Heart left ventricle (tissue), 16 donors: ENCODE results near the gene OXLD1. TPM values are rescaled to one million over a fixed set of nuclear protein-coding genes. Genes with fewer than 3 reads are reported as not detected.

ENCODE experiments used
- ATAC-seq, 4 donors: fragments of 200-7000 bp; cut with Tn5 transposase; one replicate each; pipeline ENCODE4 v1.9.1; 2020 to 2022; ENCODE audit warnings: moderate library complexity in 4 of 4, mild to moderate bottlenecking in 3 of 4, moderate number of reproducible peaks in 1 of 4
- DNase-seq, 5 donors: peaks; one replicate each; pipeline ENCODE4 v3.0.0-alpha.2; 2020
- H3K27ac ChIP-seq, 12 donors: fragments of 200-600 bp; sonication (generic) in 4 of 12; one replicate each; pipeline versions ENCODE4 v1.5.0 to v1.8.0; 2016 to 2022; ENCODE audit warnings: mild to moderate bottlenecking in 2 of 12
- H3K27me3 ChIP-seq, 9 donors: fragments of 200-600 bp; sonication (generic) in 2 of 9; one replicate each; pipeline versions ENCODE4 v1.5.1 to v1.8.0; 2016 to 2022; ENCODE audit warnings: mild to moderate bottlenecking in 3 of 9
- H3K36me3 ChIP-seq, 9 donors: fragments of 200-600 bp; sonication (generic) in 2 of 9; one replicate each; pipeline versions ENCODE4 v1.5.0 to v1.8.0; 2018 to 2022; ENCODE audit warnings: mild to moderate bottlenecking in 2 of 9
- H3K4me1 ChIP-seq, 12 donors: fragments of 200-600 bp; sonication (generic) in 4 of 12; one replicate each; pipeline versions ENCODE4 v1.5.0 to v1.8.0; 2016 to 2022; ENCODE audit warnings: mild to moderate bottlenecking in 3 of 12
- H3K4me3 ChIP-seq, 12 donors: fragments of 200-600 bp; sonication (generic) in 4 of 12; one replicate each; pipeline versions ENCODE4 v1.5.0 to v1.8.0; 2017 to 2022; ENCODE audit warnings: mild to moderate bottlenecking in 9 of 12, moderate library complexity in 4 of 12
- H3K9me3 ChIP-seq, 12 donors: fragments of 200-600 bp; sonication (generic) in 4 of 12; one replicate each; pipeline versions ENCODE4 v1.5.0 to v1.8.0; 2016 to 2022; ENCODE audit warnings: mild to moderate bottlenecking in 1 of 12
- POLR2A ChIP-seq, 2 donors: fragments of 450-650 bp; IDR thresholded peaks; one replicate each; pipeline ENCODE4 v1.6.1; 2017; ENCODE audit warnings: antibody characterized with exemption in 2 of 2, mild to moderate bottlenecking in 2 of 2, moderate library complexity in 2 of 2
- WGBS, 4 donors: extraction: QIAGEN DNeasy Blood & Tissue Kit in 2 of 4; methylation state at CpG; one replicate each; pipeline versions ENCODE4 v1.1.5 to v1.1.7; 2013 to 2018; 5-methylcytosine and 5-hydroxymethylcytosine counted together
- intact Hi-C, 10 donors: fragments of 100-400 bp; cut with DNase I; formaldehyde crosslinking; loops; one replicate each; pipeline versions ENCODE4 v1.11.1 to v1.14.2; 2022
- polyA plus RNA-seq, 2 donors: library from polyadenylated mRNA; stranded (reverse); fragments of 200-250 nt; gene quantifications; one replicate each; pipeline ENCODE4 v1.2.3, GENCODE V29; 2013
- total RNA-seq, 9 donors: library from RNA; depleted of rRNA in 2 of 9; stranded (reverse); fragments of >200 nt in 2 of 9; fragmentation: NEBNext Ultra II Directional in 3 of 9; extraction: Animal tissue kit (Norgen Biotek cat#: 25700) in 3 of 9; gene quantifications; one replicate each; pipeline versions ENCODE4 v1.1.0 to v1.2.4, GENCODE V29; 2016 to 2023
- TF ChIP-seq, protein P1 (sequence below), 12 donors: fragments of 200-600 bp; sonication (generic) in 4 of 12; IDR thresholded peaks; one replicate each; pipeline versions ENCODE4 v1.5.0 to v1.8.0; 2018 to 2022; ENCODE audit warnings: antibody characterized with exemption in 12 of 12, mild to moderate bottlenecking in 5 of 12
- donor health status: ischemic (EF 13 %, LVEDD 7.1; RV severe dilation, severe dysfunction).
- donor health status: healthy with polysubstance abuse.
- donor health status: DM: no; HTN: yes; CAD: no.
- donor health status: DM: no; HTN: no; CAD: no.
- donor health status: ischemic (EF 25% LVEDD 6.9; RV normal size, moderate dysfunction).
- donor health status: ischemic (EF 25% LVEDD 5.7; RV mildly dilated, moderate dysfunction).
- donor health status: healthy.
- donor health status: DM: yes; HTN: yes; CAD: no.
- donor health status: ischemic (EF 35%, LVEDD 5.7; RV mildly dilated, moderate dysfunction).
- donor health status: nonischemic (EF 11% LVEDD 7.7; RV severe dilation, severe dysfunction).
- donor health status: DM: yes; HTN: yes; CAD: no.
- donor health status: PGD.
- donor health status: ischemic (EF 29% LVEDD 5.4; RV normal size, mild dysfunction).
- donor health status: nonischemic (EF 23%, LVEDD 6.1; RV moderate dilation, normal function).

The OXLD1 gene
- total and polyA plus RNA-seq, 11 donors = 16.9 to 42.9 (median 22.1) TPM

DNA sequence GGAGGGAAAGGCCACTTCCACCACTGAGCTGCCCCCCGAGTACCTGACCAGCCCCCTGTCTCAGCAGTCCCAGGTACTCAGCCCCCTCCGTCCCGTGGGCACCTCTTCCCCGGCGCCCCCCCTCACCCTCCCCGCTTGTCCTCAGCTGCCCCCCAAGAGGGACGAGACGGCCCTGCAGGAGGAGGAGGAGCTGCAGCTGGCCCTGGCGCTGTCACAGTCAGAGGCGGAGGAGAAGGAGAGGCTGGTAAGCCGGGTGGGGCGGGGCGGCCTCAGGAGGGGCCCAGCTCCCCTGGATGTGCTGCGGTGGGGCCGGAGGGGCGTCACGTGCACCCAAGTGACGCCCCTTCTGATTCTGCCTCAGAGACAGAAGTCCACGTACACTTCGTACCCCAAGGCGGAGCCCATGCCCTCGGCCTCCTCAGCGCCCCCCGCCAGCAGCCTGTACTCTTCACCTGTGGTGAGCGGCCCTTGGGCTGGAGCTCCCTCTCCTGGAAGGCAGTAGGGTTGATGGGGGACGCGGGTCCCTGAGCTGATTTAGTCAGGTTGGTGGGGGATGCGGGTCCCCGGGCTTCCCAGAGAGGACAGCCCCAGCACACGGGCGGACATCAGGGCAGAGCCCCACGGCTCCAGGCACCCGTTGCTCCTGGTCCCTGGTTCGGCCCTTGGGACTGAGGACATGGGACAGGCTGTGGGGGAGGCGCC, 27.3 kb upstream of the OXLD1 start:
- TF ChIP-seq, protein P1, sequence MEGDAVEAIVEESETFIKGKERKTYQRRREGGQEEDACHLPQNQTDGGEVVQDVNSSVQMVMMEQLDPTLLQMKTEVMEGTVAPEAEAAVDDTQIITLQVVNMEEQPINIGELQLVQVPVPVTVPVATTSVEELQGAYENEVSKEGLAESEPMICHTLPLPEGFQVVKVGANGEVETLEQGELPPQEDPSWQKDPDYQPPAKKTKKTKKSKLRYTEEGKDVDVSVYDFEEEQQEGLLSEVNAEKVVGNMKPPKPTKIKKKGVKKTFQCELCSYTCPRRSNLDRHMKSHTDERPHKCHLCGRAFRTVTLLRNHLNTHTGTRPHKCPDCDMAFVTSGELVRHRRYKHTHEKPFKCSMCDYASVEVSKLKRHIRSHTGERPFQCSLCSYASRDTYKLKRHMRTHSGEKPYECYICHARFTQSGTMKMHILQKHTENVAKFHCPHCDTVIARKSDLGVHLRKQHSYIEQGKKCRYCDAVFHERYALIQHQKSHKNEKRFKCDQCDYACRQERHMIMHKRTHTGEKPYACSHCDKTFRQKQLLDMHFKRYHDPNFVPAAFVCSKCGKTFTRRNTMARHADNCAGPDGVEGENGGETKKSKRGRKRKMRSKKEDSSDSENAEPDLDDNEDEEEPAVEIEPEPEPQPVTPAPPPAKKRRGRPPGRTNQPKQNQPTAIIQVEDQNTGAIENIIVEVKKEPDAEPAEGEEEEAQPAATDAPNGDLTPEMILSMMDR (IDR thresholded peaks at IDR 0.05) = no peak
- no peak for TF ChIP-seq POLR2A (IDR thresholded peaks at IDR 0.05)
- H3K4me3 ChIP-seq = no peak overlapping the region
- ATAC-seq = no peak
- H3K9me3 ChIP-seq = no peaks in the 10 kb centered on the region
- no peaks in the 10 kb centered on the region for H3K27me3 ChIP-seq
- WGBS, 4 donors = 87 to 92% (median 91%) methylated on average over 16 to 35 of the region's 35 CpGs
- no peak overlapping the region for H3K27ac ChIP-seq
- H3K4me1 ChIP-seq = peaks cover 0 to 17% (median 5%) of the 10 kb centered on the region in 12 donors
- intact Hi-C loops = no loop called here
- H3K36me3 ChIP-seq = peaks cover 6 to 100% (median 94%) of the 10 kb centered on the region in 9 donors
- no peak for DNase-seq

DNA sequence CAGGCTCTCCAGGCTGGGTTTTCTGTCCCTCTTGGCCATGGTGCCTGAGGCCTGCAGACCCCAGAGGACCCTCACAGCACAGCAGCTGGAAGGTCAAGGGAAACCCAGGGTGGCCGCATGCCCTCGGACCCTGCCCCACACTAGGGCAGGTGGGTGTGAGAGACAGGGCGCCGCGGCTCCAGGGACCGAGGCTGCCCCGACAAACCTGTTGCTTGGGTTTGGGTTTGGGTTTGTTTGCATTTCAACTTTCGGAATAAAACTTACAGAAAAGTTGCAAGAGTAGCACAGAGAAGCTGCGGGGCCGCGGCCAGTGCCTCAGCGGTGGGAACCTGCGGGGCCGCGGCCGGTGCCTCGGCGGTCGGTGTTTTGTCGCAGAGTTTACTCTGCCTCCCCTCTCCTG, 25.2 kb upstream of the OXLD1 start:
- Histone ChIP-seq H3K4me3 (no peak overlapping the region), H3K4me1 (peaks cover 0 to 5% (median under 1%) of the 10 kb centered on the region in 12 donors), H3K27me3 (no peaks in the 10 kb centered on the region), H3K36me3 (peaks cover 3 to 100% (median 94%) of the 10 kb centered on the region in 9 donors), H3K9me3 (no peaks in the 10 kb centered on the region), H3K27ac (no peak overlapping the region)
- no peak for DNase-seq
- intact Hi-C loops = no loop called here
- no peak for TF ChIP-seq POLR2A (IDR thresholded peaks at IDR 0.05)
- TF ChIP-seq, protein P1 (IDR thresholded peaks at IDR 0.05) = no peak
- 96 to 97% (median 97%) methylated on average over 20 of the region's 20 CpGs for WGBS, 4 donors
- no peak for ATAC-seq

- H3K36me3 ChIP-seq = peaks cover 0 to 100% (median 94%) of the 10 kb centered on the region in 9 donors
- DNase-seq = no peak
- TF ChIP-seq, protein P1 (IDR thresholded peaks at IDR 0.05) = no peak
- no peak for TF ChIP-seq POLR2A (IDR thresholded peaks at IDR 0.05)
- ATAC-seq = no peak
- H3K4me1 ChIP-seq = peaks cover 0 to under 1% (median 0%) of the 10 kb centered on the region in 12 donors
- WGBS, 4 donors = 92 to 95% (median 93%) methylated on average over 13 to 18 of the region's 18 CpGs
- H3K9me3 ChIP-seq = no peaks in the 10 kb centered on the region
- H3K27me3 ChIP-seq = no peaks in the 10 kb centered on the region
- no peak overlapping the region for H3K4me3 ChIP-seq
- intact Hi-C loops = no loop called here
- H3K27ac ChIP-seq = no peak overlapping the region
Observed at GRCh38 chr17:81691196-81691595, 24.8 kb upstream of the OXLD1 start.

DNA sequence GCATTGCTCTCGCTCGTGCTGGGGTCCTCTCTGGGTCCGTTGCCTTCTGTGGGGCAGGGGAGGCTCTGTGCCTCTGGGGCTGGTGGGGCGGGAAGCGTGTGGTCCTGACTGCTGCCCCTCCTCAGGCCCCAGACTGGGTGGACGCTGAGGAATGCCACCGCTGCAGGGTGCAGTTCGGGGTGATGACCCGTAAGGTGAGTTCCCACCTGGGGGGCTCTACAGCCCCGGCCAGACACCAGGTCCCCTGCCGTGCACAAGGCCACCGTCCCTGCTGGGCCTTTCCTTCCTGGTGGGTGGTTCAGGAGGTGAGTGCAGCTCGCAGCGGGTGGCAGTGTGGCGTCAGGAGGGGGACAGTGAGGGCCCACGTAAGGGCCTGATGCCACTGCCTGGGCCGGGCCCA, 24.1 kb upstream of the OXLD1 start:
- 82 to 92% (median 86%) methylated on average over 10 to 17 of the region's 17 CpGs for WGBS, 4 donors
- TF ChIP-seq POLR2A (IDR thresholded peaks at IDR 0.05) = no peak
- TF ChIP-seq, protein P1 (IDR thresholded peaks at IDR 0.05) = no peak
- peak in 1 of 5 donors; percentile 59 for DNase-seq
- Histone ChIP-seq H3K27ac (no peak overlapping the region), H3K27me3 (no peaks in the 10 kb centered on the region), H3K9me3 (no peaks in the 10 kb centered on the region), H3K4me3 (no peak overlapping the region), H3K36me3 (peaks cover 0 to 100% (median 92%) of the 10 kb centered on the region in 9 donors), H3K4me1 (peaks cover 0 to 4% (median 1%) of the 10 kb centered on the region in 12 donors)
- no peak for ATAC-seq
- intact Hi-C loops = no loop called here
